A549 (cell line): ENCODE data around the gene PFN2. TPM values are rescaled to one million over a fixed set of nuclear protein-coding genes. Genes with fewer than 3 reads are reported as not detected.

Experiments
- ATAC-seq, 2 experiments: fragments of 200-7000 bp in 1 of 2; fragments of >200 bp in 1 of 2; cut with Nextera tagmentation in 1 of 2; cut with Tn5 transposase in 1 of 2; 3 replicates each; pipeline versions ENCODE4 v1.8.0 to v1.9.1; 2018 to 2020; ENCODE audit warnings: mild to moderate bottlenecking in 1 of 2, moderate library complexity in 1 of 2
- CTCF ChIA-PET: fragments of 300-600 bp; sonication (Branson Sonifier 250); formaldehyde crosslinking; extraction: SDS; loops from one replicate; lab custom pipeline; 2021; ENCODE audit warnings: antibody characterized with exemption, inconsistent platforms; lab: Yijun Ruan, JAX
- POLR2A ChIA-PET: fragments of 350-600 bp; formaldehyde crosslinking; extraction: SDS; loops from one replicate; lab custom pipeline; 2021; ENCODE audit warnings: antibody characterized with exemption, inconsistent platforms; lab: Yijun Ruan, JAX
- DNase-seq, 2 experiments: peaks; one replicate each; pipeline versions ENCODE4 v3.0.0 to v3.0.0-alpha.2; 2011 to 2016; ENCODE audit warnings: low read depth in 1 of 2, low spot score in 1 of 2
- FAIRE-seq: peaks from 2 replicates; lab custom pipeline; 2011; peaks lifted over from hg19 to GRCh38; lab: Jason Lieb, UNC
- H3K27ac ChIP-seq, 2 experiments: fragments of >200 bp; sonication (Bioruptor Twin); formaldehyde crosslinking; 3 replicates each; pipeline ENCODE4 v1.5.1; 2016 to 2017
- H3K4me1 ChIP-seq: fragments of >200 bp; sonication (Bioruptor Twin); formaldehyde crosslinking; 3 replicates; pipeline ENCODE4 v1.6.1; 2016
- H3K4me2 ChIP-seq: fragments of >200 bp; sonication (Bioruptor Twin); formaldehyde crosslinking; 3 replicates; pipeline ENCODE4 v1.6.1; 2016
- H3K4me3 ChIP-seq: fragments of >200 bp; sonication (Bioruptor Twin); formaldehyde crosslinking; 3 replicates; pipeline ENCODE4 v1.5.1; 2016
- H3K9me3 ChIP-seq: fragments of >200 bp; sonication (Bioruptor Twin); formaldehyde crosslinking; 3 replicates; pipeline ENCODE4 v1.6.1; 2016
- CBX2 ChIP-seq: fragments of 200-600 bp; sonication (generic); IDR thresholded peaks from 2 replicates; pipeline ENCODE4 v1.6.1; 2016; ENCODE audit warnings: low read depth, mild to moderate bottlenecking, borderline replicate concordance
- CBX8 ChIP-seq: fragments of 200-600 bp; sonication (generic); IDR thresholded peaks from 2 replicates; pipeline ENCODE4 v1.6.1; 2016
- CHD4 ChIP-seq: fragments of 200-600 bp; sonication (generic); IDR thresholded peaks from 2 replicates; pipeline ENCODE4 v1.6.1; 2016; ENCODE audit warnings: antibody characterized with exemption, mild to moderate bottlenecking, borderline replicate concordance
- EP300 ChIP-seq, 2 experiments: fragments of >200 bp; sonication (Bioruptor Twin); formaldehyde crosslinking; IDR thresholded peaks; 2 replicates in 1 of 2; 3 replicates in 1 of 2; pipeline ENCODE4 v1.6.1; 2016 to 2017
- FOSB ChIP-seq: fragments of 250-450 bp; sonication (Bioruptor Pico); IDR thresholded peaks from 2 replicates; pipeline ENCODE4 v1.5.0; 2020; ENCODE audit warnings: mild to moderate bottlenecking, moderate library complexity
- FOXS1 ChIP-seq: fragments of 250-450 bp; sonication (Bioruptor Pico); IDR thresholded peaks from 2 replicates; pipeline ENCODE4 v1.5.0; 2020; ENCODE audit warnings: mild to moderate bottlenecking, moderate library complexity
- GATA3 ChIP-seq: IDR thresholded peaks from 2 replicates; pipeline ENCODE4 v1.6.1; 2012; ENCODE audit warnings: borderline replicate concordance
- HMGXB4 ChIP-seq: fragments of 250-450 bp; sonication (Bioruptor Pico); IDR thresholded peaks from 2 replicates; pipeline ENCODE4 v1.5.0; 2021; ENCODE audit warnings: mild to moderate bottlenecking, moderate library complexity, borderline replicate concordance
- HOXA7 ChIP-seq: fragments of 250-450 bp; sonication (Bioruptor Pico); IDR thresholded peaks from 2 replicates; pipeline ENCODE4 v1.5.0; 2020; ENCODE audit warnings: mild to moderate bottlenecking, moderate library complexity
- JUNB ChIP-seq: fragments of >200 bp; sonication (Bioruptor Twin); formaldehyde crosslinking; IDR thresholded peaks from 2 replicates; pipeline ENCODE4 v1.6.1; 2016
- KDM5A ChIP-seq: fragments of 200-600 bp; sonication (generic); IDR thresholded peaks from 2 replicates; pipeline ENCODE4 v1.6.1; 2016; ENCODE audit warnings: antibody characterized with exemption, mild to moderate bottlenecking
- MAFK ChIP-seq: fragments of 450-650 bp; IDR thresholded peaks from 2 replicates; pipeline ENCODE4 v1.6.1; 2014; ENCODE audit not compliant: partially characterized antibody
- MAZ ChIP-seq: fragments of 150-350 bp; IDR thresholded peaks from 2 replicates; pipeline ENCODE4 v1.6.1; 2014; ENCODE audit warnings: antibody characterized with exemption, low read depth, low read length, borderline replicate concordance
- MYC ChIP-seq: IDR thresholded peaks from 2 replicates; pipeline ENCODE4 v1.6.1; 2012; ENCODE audit warnings: mild to moderate bottlenecking, inconsistent platforms, low read length, improper control_type of control experiment, borderline replicate concordance
- NPAS2 ChIP-seq: fragments of 250-450 bp; sonication (Bioruptor Pico); IDR thresholded peaks from 2 replicates; pipeline ENCODE4 v1.8.0; 2022; ENCODE audit warnings: mild to moderate bottlenecking, moderate library complexity, borderline replicate concordance
- NR3C1 ChIP-seq: fragments of >200 bp; sonication (Bioruptor Twin); formaldehyde crosslinking; IDR thresholded peaks from 3 replicates; pipeline ENCODE4 v1.6.1; 2017
- PBX3 ChIP-seq: IDR thresholded peaks from 2 replicates; pipeline ENCODE4 v1.6.1; 2012
- RAD21 ChIP-seq, 2 experiments: fragments of >200 bp in 1 of 2; sonication (Bioruptor Twin) in 1 of 2; formaldehyde crosslinking in 1 of 2; IDR thresholded peaks in 1 of 2; conservative IDR thresholded peaks in 1 of 2; 2 replicates in 1 of 2; 3 replicates in 1 of 2; pipeline ENCODE4 v1.6.1; 2012 to 2018; ENCODE audit warnings: inconsistent platforms in 1 of 2
- SREBF2 ChIP-seq: fragments of 450-650 bp; IDR thresholded peaks from 2 replicates; pipeline ENCODE4 v1.6.1; 2014; ENCODE audit warnings: mild to moderate bottlenecking, moderate library complexity
- TP53 ChIP-seq: fragments of 250-450 bp; sonication (Bioruptor Pico); IDR thresholded peaks from 2 replicates; pipeline ENCODE4 v1.5.0; 2021; ENCODE audit warnings: mild to moderate bottlenecking, moderate library complexity
- USF2 ChIP-seq: fragments of 450-650 bp; IDR thresholded peaks from 2 replicates; pipeline ENCODE4 v1.6.1; 2014; ENCODE audit warnings: antibody characterized with exemption
- ZFP36 ChIP-seq: fragments of 450-650 bp; IDR thresholded peaks from 2 replicates; pipeline ENCODE4 v1.6.1; 2014; ENCODE audit warnings: borderline replicate concordance; ENCODE audit not compliant: partially characterized antibody
- ZSCAN20 ChIP-seq: fragments of 250-450 bp; sonication (Bioruptor Pico); IDR thresholded peaks from 2 replicates; pipeline ENCODE4 v1.8.0; 2022; ENCODE audit warnings: mild to moderate bottlenecking, moderate library complexity
- WGBS: methylation state at CpG from one replicate; pipeline ENCODE4 v1.1.6; 2017; ENCODE audit errors: missing lambda C conversion rate; 5-methylcytosine and 5-hydroxymethylcytosine counted together
- polyA plus RNA-seq, 4 experiments: library from polyadenylated mRNA; depleted of rRNA in 3 of 4; stranded (reverse); fragments of >200 nt; fragmentation: RNase III in 1 of 4; extraction: RNeasy Plus Mini Kit Qiagen cat#74134 plus additional on column Dnase treatment in 1 of 4; gene quantifications; 2 replicates in 3 of 4; 3 replicates in 1 of 4; pipeline ENCODE4 v1.2.3, GENCODE V29; 2011 to 2017
- TF ChIP-seq, protein P1 (sequence below): fragments of >200 bp; sonication (Bioruptor Twin); formaldehyde crosslinking; IDR thresholded peaks from 3 replicates; pipeline ENCODE4 v1.6.1; 2016
- TF ChIP-seq, protein P2 (sequence below): IDR thresholded peaks from 2 replicates; pipeline ENCODE4 v1.6.1; 2012
- TF ChIP-seq, protein P3 (sequence below): IDR thresholded peaks from 2 replicates; pipeline ENCODE4 v1.6.1; 2012; ENCODE audit warnings: low read depth, borderline replicate concordance

The PFN2 gene
- polyA plus RNA-seq, 2 of the 4 experiments (the other 2 are of a cell fraction), result 201 to 539 TPM

- H3K4me1 ChIP-seq, result peaks cover 40% of the 10 kb centered on the region
- no peak for ATAC-seq
- DNase-seq, result no peak
- TF ChIP-seq HOXA7 (CRISPR knock-in tag) (no peak), RAD21 (conservative IDR thresholded peaks at IDR 0.05 in 1 of 2, IDR thresholded peaks at IDR 0.05 in 1 of 2) (no peak), GATA3 (no peak), JUNB (no peak), CHD4 (no peak), TP53 (no peak), KDM5A (no peak), SREBF2 (no peak), HMGXB4 (CRISPR knock-in tag) (no peak), PBX3 (no peak)
- TF ChIP-seq, protein P1, sequence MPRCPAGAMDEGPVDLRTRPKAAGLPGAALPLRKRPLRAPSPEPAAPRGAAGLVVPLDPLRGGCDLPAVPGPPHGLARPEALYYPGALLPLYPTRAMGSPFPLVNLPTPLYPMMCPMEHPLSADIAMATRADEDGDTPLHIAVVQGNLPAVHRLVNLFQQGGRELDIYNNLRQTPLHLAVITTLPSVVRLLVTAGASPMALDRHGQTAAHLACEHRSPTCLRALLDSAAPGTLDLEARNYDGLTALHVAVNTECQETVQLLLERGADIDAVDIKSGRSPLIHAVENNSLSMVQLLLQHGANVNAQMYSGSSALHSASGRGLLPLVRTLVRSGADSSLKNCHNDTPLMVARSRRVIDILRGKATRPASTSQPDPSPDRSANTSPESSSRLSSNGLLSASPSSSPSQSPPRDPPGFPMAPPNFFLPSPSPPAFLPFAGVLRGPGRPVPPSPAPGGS, result no peak
- TF ChIP-seq, protein P2, sequence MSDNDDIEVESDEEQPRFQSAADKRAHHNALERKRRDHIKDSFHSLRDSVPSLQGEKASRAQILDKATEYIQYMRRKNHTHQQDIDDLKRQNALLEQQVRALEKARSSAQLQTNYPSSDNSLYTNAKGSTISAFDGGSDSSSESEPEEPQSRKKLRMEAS, result no peak
- TF ChIP-seq, protein P3, sequence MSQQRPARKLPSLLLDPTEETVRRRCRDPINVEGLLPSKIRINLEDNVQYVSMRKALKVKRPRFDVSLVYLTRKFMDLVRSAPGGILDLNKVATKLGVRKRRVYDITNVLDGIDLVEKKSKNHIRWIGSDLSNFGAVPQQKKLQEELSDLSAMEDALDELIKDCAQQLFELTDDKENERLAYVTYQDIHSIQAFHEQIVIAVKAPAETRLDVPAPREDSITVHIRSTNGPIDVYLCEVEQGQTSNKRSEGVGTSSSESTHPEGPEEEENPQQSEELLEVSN, result no peak
- ChIA-PET CTCF (interaction anchor here (0.6 to 7.9 kb wide), 5 partner anchors 28 to 565 kb away, joined by 3 to 80 read pairs (median 5); no protein-coding TSS in a partner anchor), POLR2A (no interaction called here)
- H3K4me2 ChIP-seq, result no peak overlapping the region
- no peak overlapping the region for H3K4me3 ChIP-seq
- H3K27ac ChIP-seq, result no peak overlapping the region
- H3K9me3 ChIP-seq, result no peaks in the 10 kb centered on the region
- FAIRE-seq, result no peak
These were observed 5.4 kb downstream of the PFN2 start for GRCh38 chr3:149965278-149965677.

DNA sequence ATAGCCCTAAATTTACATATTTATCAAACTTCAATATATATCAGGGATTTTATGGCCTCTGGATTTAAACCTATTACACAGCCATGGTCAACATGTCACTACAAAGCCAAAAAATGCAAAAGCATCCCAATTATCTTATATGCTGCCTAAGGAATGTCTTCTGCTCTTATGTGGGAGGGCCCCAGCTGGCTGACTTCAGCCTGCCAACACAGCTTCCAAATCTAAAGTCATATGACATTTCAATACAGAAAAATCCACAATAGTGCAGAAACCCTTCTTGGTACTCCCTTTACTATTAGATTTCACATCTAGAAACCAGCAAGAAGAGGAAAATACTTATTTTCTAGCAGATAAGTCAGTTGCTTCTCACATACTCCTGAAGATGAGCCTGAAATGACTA is 6.4 kb downstream of the PFN2 start:
- no peak overlapping the region for H3K4me3 ChIP-seq
- H3K4me1 ChIP-seq, result peaks cover 48% of the 10 kb centered on the region
- no peak overlapping the region for H3K4me2 ChIP-seq
- TF ChIP-seq CBX8 (no peak), MYC (no peak)
- ChIA-PET POLR2A (no interaction called here), CTCF (interaction anchor here (1.0 to 7.9 kb wide), 4 partner anchors 27 to 531 kb away, joined by 3 to 80 read pairs (median 4); no protein-coding TSS in a partner anchor)
- FAIRE-seq (no peak), ATAC-seq (no peak), DNase-seq (no peak)
- no peak overlapping the region for H3K27ac ChIP-seq
- no peaks in the 10 kb centered on the region for H3K9me3 ChIP-seq

- Histone ChIP-seq H3K4me2 (no peak overlapping the region), H3K27ac (no peak overlapping the region), H3K4me1 (peaks cover 52% of the 10 kb centered on the region), H3K4me3 (no peak overlapping the region), H3K9me3 (no peaks in the 10 kb centered on the region)
- DNase-seq, result no peak
- no peak for FAIRE-seq
- no peak for TF ChIP-seq FOXS1 (CRISPR knock-in tag)
- no peak for TF ChIP-seq MAFK
- TF ChIP-seq, protein P1, result no peak
- TF ChIP-seq EP300 (IDR thresholded peaks at IDR 0.05), result no peak
- no peak for TF ChIP-seq NPAS2
- no peak for TF ChIP-seq NR3C1
- no peak for TF ChIP-seq CHD4
- TF ChIP-seq ZFP36, result no peak
- no peak for TF ChIP-seq FOSB (CRISPR knock-in tag)
- no peak for TF ChIP-seq MYC
- TF ChIP-seq ZSCAN20 (CRISPR knock-in tag), result no peak
- TF ChIP-seq, protein P2, result no peak
- TF ChIP-seq CBX2, result no peak
- no peak for TF ChIP-seq MAZ
- no peak for TF ChIP-seq USF2
- 98% methylated on average over 2 of the region's 2 CpGs for WGBS
- ATAC-seq, result no peak
- ChIA-PET POLR2A (interaction anchor here (0.6 kb wide), 1 partner anchor 251 kb away, joined by 6 read pairs; no protein-coding TSS in a partner anchor), CTCF (interaction anchor here (7.9 kb wide), 1 partner anchor 220 kb away, joined by 80 read pairs; no protein-coding TSS in a partner anchor)
These were observed 7.2 kb downstream of the PFN2 start for GRCh38 chr3:149963485-149963884.
